ENCODE measurements around the gene IRX1. TPM values are rescaled to one million over a fixed set of nuclear protein-coding genes. Genes with fewer than 3 reads are reported as not detected.

Gene IRX1
- total and polyA plus RNA-seq, 2 of the 8 experiments (the other 6 are each of a cell fraction or from before 2014, with no cell fraction given), result 2.6 to 3.9 TPM

DNA sequence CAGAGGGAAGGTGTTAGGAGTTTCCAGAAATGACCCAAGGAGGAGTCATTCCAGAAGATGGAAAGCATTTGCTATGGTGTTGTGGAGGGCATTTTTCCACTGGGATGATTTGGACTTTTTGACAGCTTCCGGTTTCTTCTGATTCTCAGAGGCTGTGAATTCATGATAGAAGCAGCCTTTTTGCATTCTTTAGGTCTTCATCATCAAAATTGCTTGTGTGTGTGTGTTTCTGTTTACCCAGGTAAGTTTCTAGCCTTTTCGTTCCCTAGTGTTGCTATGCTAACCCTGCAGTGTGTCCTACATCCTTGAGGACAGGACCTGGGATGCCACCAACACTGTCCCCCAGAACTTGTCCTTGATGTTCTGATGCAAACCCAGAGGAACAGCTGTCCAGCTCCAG lies 19.6 kb downstream of the IRX1 start:
- Histone ChIP-seq H3K79me1 (ENCODE audit: low read depth, low read length) (no peaks in the 10 kb centered on the region), H3K4me1 (replicated peaks in 1 of 4; ENCODE audit: control insufficient read depth in 3 of 4, insufficient read depth in 4 of 4, low read length in 3 of 4) (peaks cover 0 to 1% (median 0%) of the 10 kb centered on the region in 4 experiments; a peak in 1 of 7 replicates), H3K4ac (replicated peaks; ENCODE audit: insufficient read length, low read depth, low read length) (no peak overlapping the region), H4K5ac (ENCODE audit: insufficient read length, low read depth, low read length) (no peak overlapping the region), H3K23me2 (ENCODE audit: low read depth, low read length) (no peaks in the 10 kb centered on the region; the same call in 1 of the 2 replicates), H2AK5ac (ENCODE audit: low read depth, low read length) (no peak overlapping the region; the same call in 1 of the 2 replicates), H3K23ac (ENCODE audit: insufficient read length) (no peak overlapping the region), H2BK5ac (ENCODE audit: low read depth, low read length) (no peak overlapping the region), H2BK12ac (ENCODE audit: low read depth, low read length) (no peak overlapping the region), H3K4me3 (ENCODE audit: extremely low read depth in 1 of 4, insufficient read depth in 2 of 4, low read depth in 3 of 4, low read length in 4 of 4) (no peak overlapping the region), H3K9me3 (ENCODE audit: insufficient read depth in 2 of 2, low read depth in 1 of 2, low read length in 1 of 2) (no peaks in the 10 kb centered on the region), H4K8ac (ENCODE audit: extremely low read depth, insufficient read depth, low read length) (no peak overlapping the region), H3K9ac (replicated peaks in 1 of 4; ENCODE audit: extremely low read depth in 1 of 4, low read depth in 3 of 4, low read length in 3 of 4) (no peak overlapping the region), H3K56ac (replicated peaks; ENCODE audit: insufficient read length, low read depth, low read length) (no peak overlapping the region), H3K14ac (ENCODE audit: insufficient read length) (no peak overlapping the region), H4K91ac (replicated peaks; ENCODE audit: insufficient read length, low read length) (no peak overlapping the region), H2BK20ac (ENCODE audit: low read length) (no peak overlapping the region), H2AFZ (ENCODE audit: low read length) (no peak overlapping the region), H3K36me3 (ENCODE audit: control insufficient read depth in 2 of 4, insufficient read depth in 4 of 4, low read length in 3 of 4) (peaks cover 0 to 6% (median 0%) of the 10 kb centered on the region in 4 experiments; a peak in 1 of 8 replicates), H3K27me3 (replicated peaks in 1 of 4; ENCODE audit: control insufficient read depth in 3 of 4, extremely low read depth in 1 of 4, insufficient read depth in 3 of 4, low read length in 3 of 4) (no peaks in the 10 kb centered on the region), H3K4me2 (ENCODE audit: insufficient read depth in 1 of 2, low read depth in 2 of 2, low read length in 2 of 2) (no peak overlapping the region), H3K18ac (ENCODE audit: extremely low read depth, low read length) (no peak overlapping the region), H4K20me1 (replicated peaks in 1 of 2; ENCODE audit: control insufficient read depth in 1 of 2, insufficient read depth in 2 of 2, low read length in 2 of 2) (no peaks in the 10 kb centered on the region), H2BK15ac (ENCODE audit: low read length) (no peak overlapping the region; the same call in 1 of the 2 replicates), H3K27ac (ENCODE audit: low read depth, low read length) (no peak overlapping the region), H2BK120ac (replicated peaks; ENCODE audit: low read depth, low read length) (no peak overlapping the region), H3K79me2 (ENCODE audit: control insufficient read depth in 1 of 2, insufficient read depth in 2 of 2, low read length in 2 of 2) (no peaks in the 10 kb centered on the region)
- CTCF ChIA-PET (ENCODE audit: partially characterized antibody), result interaction anchor here (1.4 kb wide), 1 partner anchor 11 kb away, joined by 4 read pairs; no protein-coding TSS in a partner anchor
- no peak for FAIRE-seq
- POLR2A ChIA-PET (ENCODE audit: partially characterized antibody), result no interaction called here
- no peak for DNase-seq (ENCODE audit: low read depth in 1 of 2, low spot score in 2 of 2)
- WGBS, 2 experiments (ENCODE audit: extremely low coverage in 1 of 2, insufficient coverage in 1 of 2, insufficient read length in 1 of 2, insufficient replicate concordance in 2 of 2, low coverage in 1 of 2, low lambda C conversion rate in 2 of 2, missing lambda C conversion rate in 1 of 2), result 79% methylated on average over 2 of the region's 2 CpGs; no CpG with 5 or more reads in 1 of the 2 experiments
- TF ChIP-seq CBX5 (IDR thresholded peaks at IDR 0.05; ENCODE audit: low read depth, low read length), result no peak
- no peak for TF ChIP-seq RFX5 (IDR thresholded peaks at IDR 0.05; ENCODE audit: borderline replicate concordance, low read depth, low read length)
- TF ChIP-seq BRCA1 (IDR thresholded peaks at IDR 0.05; ENCODE audit: low read depth, low read length), result no peak
- TF ChIP-seq BCL11A (IDR thresholded peaks at IDR 0.05; ENCODE audit: low read depth in 2 of 2, low read length in 2 of 2), result no peak
- TF ChIP-seq HDAC6 (IDR thresholded peaks at IDR 0.05; ENCODE audit: low read depth, low read length), result no peak
- TF ChIP-seq, protein P1, sequence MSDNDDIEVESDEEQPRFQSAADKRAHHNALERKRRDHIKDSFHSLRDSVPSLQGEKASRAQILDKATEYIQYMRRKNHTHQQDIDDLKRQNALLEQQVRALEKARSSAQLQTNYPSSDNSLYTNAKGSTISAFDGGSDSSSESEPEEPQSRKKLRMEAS (IDR thresholded peaks at IDR 0.05), result no peak
- no peak for TF ChIP-seq USF2 (IDR thresholded peaks at IDR 0.05; ENCODE audit: low read length)
- no peak for TF ChIP-seq ATF2 (IDR thresholded peaks at IDR 0.05; ENCODE audit: low read length)
- no peak for TF ChIP-seq SAP30 (IDR thresholded peaks at IDR 0.05; ENCODE audit: insufficient read depth, insufficient replicate concordance, low read length)
- TF ChIP-seq TAF7 (optimal IDR thresholded peaks at IDR 0.05; ENCODE audit: borderline replicate concordance, low read depth, low read length), result no peak
- TF ChIP-seq SP4 (IDR thresholded peaks at IDR 0.05; ENCODE audit: low read length), result no peak
